GM19468 (cell line): ENCODE measurements around the gene BCL11A.

Source experiments
- ATAC-seq: cut with Tn5 transposase; IDR thresholded peaks from one replicate; pipeline ENCODE4 v1.9.1; 2021; ENCODE audit warnings: mild to moderate bottlenecking, moderate library complexity, moderate number of reproducible peaks; ENCODE audit not compliant: unreplicated experiment; ENCODE audit errors: extremely low read depth

The BCL11A gene

GRCh38 chr2:60416221-60417008, 137.0 kb downstream of the BCL11A start:
- no peak for ATAC-seq

GRCh38 chr2:60415814-60416213, 137.6 kb downstream of the BCL11A start:
- ATAC-seq: no peak

GRCh38 chr2:60414495-60415138, 138.8 kb downstream of the BCL11A start:
- ATAC-seq: no peak

- peak; percentile 82 for ATAC-seq
Measured at GRCh38 chr2:60413814-60414168, 139.7 kb downstream of the BCL11A start.

DNA sequence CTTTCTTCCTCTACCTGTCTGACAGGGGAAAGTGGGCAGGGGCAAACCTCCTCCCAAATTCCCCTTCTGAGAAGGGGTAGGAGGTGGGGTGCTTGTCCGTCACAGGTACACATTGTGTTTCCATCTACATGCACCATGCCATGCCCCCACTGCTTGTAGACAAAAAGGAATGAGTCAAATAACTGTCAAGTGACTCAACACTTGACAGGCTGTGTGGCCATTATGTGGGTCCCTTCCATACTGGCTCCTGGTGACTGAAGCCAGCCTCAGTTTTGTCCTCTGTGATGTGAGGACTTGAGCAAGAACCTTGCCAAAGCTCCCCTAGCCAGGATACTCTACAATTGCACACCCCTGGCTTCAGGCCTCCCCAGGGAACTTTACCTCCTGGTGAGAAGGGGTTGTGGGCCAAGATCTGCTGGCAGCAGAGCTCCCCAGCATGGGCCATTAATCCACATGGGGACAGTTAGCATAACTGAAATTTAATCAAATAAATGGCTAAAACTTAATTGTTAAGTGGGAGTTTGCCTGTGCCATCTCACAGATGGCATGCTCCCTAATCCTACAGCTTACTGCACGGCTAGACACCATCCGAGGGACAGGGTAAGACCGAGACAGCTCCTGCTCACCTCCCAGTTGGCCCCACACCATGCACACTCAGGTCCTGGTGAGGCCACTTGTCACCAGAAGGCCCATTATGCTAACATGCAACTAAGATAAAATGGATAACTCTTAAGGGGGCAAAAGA, 140.2 kb downstream of the BCL11A start:
- peak; percentile 4 for ATAC-seq

- ATAC-seq: no peak
Measured at GRCh38 chr2:60412620-60413019, 140.8 kb downstream of the BCL11A start.

GRCh38 chr2:60412027-60412426, 141.4 kb downstream of the BCL11A start:
- ATAC-seq: no peak

DNA sequence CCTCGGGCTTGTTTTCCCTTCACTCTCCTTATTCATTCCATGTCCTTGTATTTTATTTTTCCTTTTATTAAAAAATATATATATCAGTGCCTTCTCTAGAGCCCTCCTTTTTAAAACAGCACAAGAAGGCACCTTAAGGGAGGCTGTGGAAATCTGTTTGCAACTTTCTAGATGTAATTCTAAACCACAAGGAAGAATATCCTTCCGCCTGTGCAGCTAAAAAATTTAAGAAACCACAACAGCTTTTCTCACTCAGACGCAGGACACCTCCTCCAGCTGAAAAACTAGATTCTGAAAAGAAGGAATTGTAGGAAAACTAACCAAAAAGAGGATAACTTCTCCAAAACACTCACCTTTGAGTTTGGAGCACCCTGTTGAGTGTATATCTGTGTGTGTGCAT, 142.2 kb downstream of the BCL11A start:
- no peak for ATAC-seq

GRCh38 chr2:60410456-60411146, 142.9 kb downstream of the BCL11A start:
- ATAC-seq: no peak

- ATAC-seq: no peak
Measured at GRCh38 chr2:60409531-60409871, 144.0 kb downstream of the BCL11A start.

DNA sequence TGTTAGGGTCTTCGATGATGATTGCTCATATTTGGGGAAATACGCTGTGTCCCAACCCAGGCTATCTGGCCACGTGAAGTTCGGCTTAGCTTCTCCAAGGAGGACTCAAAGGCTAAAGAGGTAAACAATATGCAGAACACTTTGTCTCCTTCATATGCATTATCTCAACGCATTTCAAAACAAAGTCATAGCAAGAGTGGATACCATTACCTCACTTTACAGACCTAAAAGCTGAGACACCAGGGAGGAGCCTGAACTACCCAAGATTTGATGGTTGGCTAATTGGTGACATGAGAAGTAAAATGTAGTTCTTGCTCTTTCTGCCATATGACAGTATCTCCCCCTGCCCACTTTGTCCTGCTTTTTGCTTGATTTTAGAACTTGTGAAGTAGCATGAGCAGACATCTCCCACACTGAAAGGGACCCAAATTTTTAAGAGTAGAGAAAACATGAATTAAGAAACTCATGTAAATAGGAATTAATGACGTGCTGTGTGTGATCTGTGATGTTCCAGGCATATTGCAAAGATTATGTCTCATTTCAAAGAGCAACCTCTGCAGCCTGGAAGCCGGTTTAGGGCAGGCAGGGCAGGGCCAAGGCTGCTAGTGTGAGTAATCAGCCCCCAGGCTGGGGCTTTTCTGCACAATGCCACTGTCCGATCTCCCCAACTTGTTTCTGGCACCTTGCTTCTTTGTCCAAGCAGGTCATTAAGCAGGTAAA, 144.5 kb downstream of the BCL11A start:
- no peak for ATAC-seq

DNA sequence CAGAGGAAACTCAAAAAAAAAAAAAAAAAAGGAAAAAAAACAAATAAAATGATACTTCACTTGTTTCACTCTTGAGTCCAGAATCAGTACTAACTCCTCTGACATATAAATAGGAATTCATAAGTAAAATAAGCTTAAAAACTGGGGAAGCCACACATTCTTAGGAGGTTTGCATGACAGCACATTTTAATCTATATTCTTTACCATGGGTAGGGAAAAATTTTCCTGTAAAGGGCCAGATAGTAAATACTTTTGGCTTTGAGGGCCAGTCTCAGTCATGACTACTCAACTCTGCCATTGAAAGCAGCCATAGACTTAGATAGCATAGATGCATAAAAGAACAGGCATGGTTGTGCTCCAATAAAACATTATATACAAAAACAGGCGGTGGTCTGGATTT, 145.2 kb downstream of the BCL11A start:
- ATAC-seq: no peak

- ATAC-seq: no peak
Measured at GRCh38 chr2:60407398-60407797, 146.1 kb downstream of the BCL11A start.

GRCh38 chr2:60406192-60406591, 147.3 kb downstream of the BCL11A start:
- ATAC-seq: no peak

GRCh38 chr2:60405271-60405919, 148.1 kb downstream of the BCL11A start:
- ATAC-seq: no peak
